GM12864 (cell line): ENCODE results near the gene RHPN2.
"Not testable (repeated sequence)": the region's sequence is repeated elsewhere in the genome, so short reads cannot be mapped to it uniquely, and the experiment has no call there.

Source experiments
- DNase-seq: peaks from one replicate; pipeline ENCODE4 v3.0.0-alpha.2; 2011; ENCODE audit warnings: low read depth
- H3K4me3 ChIP-seq: 2 replicates; pipeline ENCODE4 v1.5.1; 2011; ENCODE audit warnings: mild to moderate bottlenecking, low read depth, low read length, control low read depth
- CTCF ChIP-seq: IDR thresholded peaks from 2 replicates; pipeline ENCODE4 v1.5.1; 2011; ENCODE audit warnings: low read depth, mild to moderate bottlenecking, moderate library complexity, low read length, control low read depth, inconsistent platforms; ENCODE audit errors: missing control alignments

The RHPN2 gene

GRCh38 chr19:33054623-33055022 lies 10.1 kb downstream of the RHPN2 start:
- H3K4me3 ChIP-seq: no peak overlapping the region
- no peak for DNase-seq
- TF ChIP-seq CTCF: no peak

- H3K4me3 ChIP-seq: no peak overlapping the region
- TF ChIP-seq CTCF: no peak
- no peak for DNase-seq
These were observed 12.2 kb downstream of the RHPN2 start for GRCh38 chr19:33052352-33052972.

GRCh38 chr19:33050110-33050509 lies 14.6 kb downstream of the RHPN2 start:
- no peak for DNase-seq
- H3K4me3 ChIP-seq: no peak overlapping the region
- TF ChIP-seq CTCF: no peak

- TF ChIP-seq CTCF: no peak
- DNase-seq: no peak
These were observed 15.6 kb downstream of the RHPN2 start for GRCh38 chr19:33048806-33049676.

GRCh38 chr19:33047422-33047821 lies 17.3 kb downstream of the RHPN2 start:
- no peak for TF ChIP-seq CTCF
- no peak overlapping the region for H3K4me3 ChIP-seq
- no peak for DNase-seq

More at GRCh38 chr19:33048806-33049676, 15.6 kb downstream of the RHPN2 start:
- no peak overlapping the region for H3K4me3 ChIP-seq

GRCh38 chr19:33041828-33042160 lies 22.9 kb downstream of the RHPN2 start:
- not testable (repeated sequence) for H3K4me3 ChIP-seq

GRCh38 chr19:33040994-33041827 lies 23.5 kb downstream of the RHPN2 start:
- no peak for TF ChIP-seq CTCF
- no peak overlapping the region for H3K4me3 ChIP-seq
- DNase-seq: no peak

More at GRCh38 chr19:33041828-33042160, 22.9 kb downstream of the RHPN2 start:
- not testable (repeated sequence) for DNase-seq
